Measurements from ENCODE around the gene NDEL1.

Gene NDEL1

GRCh38 chr17:8500609-8501008, 64.9 kb downstream of the NDEL1 start:
- DNase-seq (ENCODE audit: low read depth in 2 of 3, low spot score in 1 of 3): no peak

- DNase-seq (ENCODE audit: low read depth in 2 of 3, low spot score in 1 of 3): no peak
Observed at GRCh38 chr17:8502126-8502525, 66.4 kb downstream of the NDEL1 start.

GRCh38 chr17:8503368-8503767, 67.7 kb downstream of the NDEL1 start:
- DNase-seq (ENCODE audit: low read depth in 2 of 3, low spot score in 1 of 3): no peak

GRCh38 chr17:8503807-8504206, 68.1 kb downstream of the NDEL1 start:
- DNase-seq (ENCODE audit: low read depth in 2 of 3, low spot score in 1 of 3): no peak

DNA sequence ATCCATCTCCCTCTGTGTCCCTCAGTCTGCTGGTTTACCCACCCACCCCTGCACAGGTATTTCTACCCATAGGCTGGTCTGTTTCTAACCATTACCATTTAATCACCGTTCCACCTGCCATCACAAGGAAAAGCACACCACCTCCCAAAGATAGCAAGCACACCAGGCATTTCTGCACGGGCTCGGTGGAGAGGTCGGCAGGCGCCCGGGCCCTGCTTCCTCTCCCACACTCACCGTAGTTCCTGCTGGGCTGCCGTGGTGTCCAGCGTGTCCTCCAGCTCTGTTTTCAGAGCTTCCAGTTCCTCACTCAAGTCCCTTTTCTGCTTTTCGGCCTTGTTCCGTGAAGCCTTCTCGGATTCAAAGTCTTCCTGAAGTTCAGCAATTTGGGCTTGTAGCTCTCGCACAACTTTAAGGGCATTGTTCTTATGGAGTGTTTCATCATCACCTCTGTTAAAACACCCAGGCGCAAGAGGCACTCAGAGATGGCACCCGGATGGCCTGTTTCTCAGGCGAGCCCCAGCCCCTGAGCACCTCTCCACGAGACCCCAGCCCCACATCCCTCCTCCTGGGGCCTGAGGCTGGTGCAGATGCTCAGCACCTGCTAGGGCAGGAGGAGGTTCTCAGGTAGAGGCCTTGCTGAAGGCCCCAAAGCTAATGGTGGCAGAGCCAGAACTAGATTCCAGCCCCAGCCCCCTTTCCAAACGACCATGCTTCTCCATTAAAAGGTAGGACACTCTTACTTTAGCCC, 69.0 kb downstream of the NDEL1 start:
- DNase-seq (ENCODE audit: low read depth in 2 of 3, low spot score in 1 of 3): no peak

GRCh38 chr17:8506145-8506544, 70.5 kb downstream of the NDEL1 start:
- no peak for DNase-seq (ENCODE audit: low read depth in 2 of 3, low spot score in 1 of 3)

DNA sequence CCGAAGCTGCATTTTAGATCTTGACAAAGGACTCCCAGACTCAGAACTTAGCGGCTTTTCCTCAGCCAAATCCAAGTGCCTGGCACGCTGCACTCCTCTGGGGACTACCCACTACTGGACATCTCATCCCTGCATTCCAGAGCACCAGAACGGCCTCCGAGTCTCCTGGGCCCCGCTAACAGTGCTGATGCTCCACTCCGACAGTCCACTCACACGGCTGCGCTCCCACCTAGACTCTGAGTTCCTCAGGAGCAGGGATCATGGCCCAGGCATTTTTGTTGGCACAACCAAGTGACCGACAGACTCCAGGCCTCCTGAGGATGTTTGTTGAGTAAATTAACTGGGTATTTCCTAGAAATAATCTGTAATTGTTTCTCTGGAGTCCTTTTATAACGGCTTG, 79.1 kb downstream of the NDEL1 start:
- no peak for DNase-seq (ENCODE audit: low read depth in 2 of 3, low spot score in 1 of 3)
